Naive thymus-derived CD4-positive, alpha-beta T cell (primary cell): ENCODE results near the gene CTH. TPM values are rescaled to one million over a fixed set of nuclear protein-coding genes. Genes with fewer than 3 reads are reported as not detected.
"Not testable (repeated sequence)": the region's sequence is repeated elsewhere in the genome, so short reads cannot be mapped to it uniquely, and the experiment has no call there.

Experiments used
- ATAC-seq: fragments of 150-1000 bp; cut with Tn5 transposase; 2 replicates; pipeline ENCODE4 v1.10.0; 2021; ENCODE audit warnings: mild to moderate bottlenecking, moderate library complexity
- CTCF ChIA-PET: fragments of 350-600 bp; sonication (Branson Sonifier 250); formaldehyde crosslinking; loops from one replicate; lab custom pipeline; 2021; ENCODE audit warnings: antibody characterized with exemption; lab: Charles Lee
- POLR2A ChIA-PET: fragments of 350-600 bp; sonication (Branson Sonifier 250); formaldehyde crosslinking; loops from one replicate; lab custom pipeline; 2021; ENCODE audit warnings: antibody characterized with exemption, inconsistent platforms; lab: Charles Lee
- DNase-seq, 9 donors: peaks; one replicate each; pipeline versions ENCODE4 v3.0.0 to v3.0.0-alpha.2; 2020 to 2022; ENCODE audit warnings: mixed read lengths in 1 of 9
- H3K27ac ChIP-seq: one replicate; pipeline ENCODE4 v1.7.0; 2013; ENCODE audit warnings: mild to moderate bottlenecking, low read depth, low read length, moderate library complexity
- H3K27me3 ChIP-seq, 2 donors: one replicate each; pipeline ENCODE4 v1.7.0; 2013; ENCODE audit warnings: low read length in 2 of 2, mild to moderate bottlenecking in 2 of 2, moderate library complexity in 2 of 2; ENCODE audit not compliant: control insufficient read depth in 2 of 2, insufficient read depth in 2 of 2
- H3K36me3 ChIP-seq, 3 experiments: 1 replicate in 2 of 3; 2 replicates in 1 of 3; pipeline ENCODE4 v1.7.0; 2013; ENCODE audit warnings: low read length in 3 of 3, mild to moderate bottlenecking in 3 of 3, moderate library complexity in 1 of 3; ENCODE audit not compliant: insufficient read depth in 3 of 3, control insufficient read depth in 2 of 3
- H3K4me1 ChIP-seq, 2 donors: one replicate each; pipeline ENCODE4 v1.7.0; 2013; ENCODE audit warnings: low read length in 2 of 2, mild to moderate bottlenecking in 2 of 2, moderate library complexity in 1 of 2; ENCODE audit not compliant: control insufficient read depth in 2 of 2, insufficient read depth in 2 of 2
- H3K4me3 ChIP-seq: 2 replicates; pipeline ENCODE4 v1.7.0; 2013; ENCODE audit warnings: mild to moderate bottlenecking, low read length
- H3K9me3 ChIP-seq, 3 experiments: 1 replicate in 2 of 3; 2 replicates in 1 of 3; pipeline ENCODE4 v1.7.0; 2013; ENCODE audit warnings: low read length in 3 of 3; ENCODE audit not compliant: control insufficient read depth in 2 of 3
- H3K27ac Mint-ChIP-seq, 9 donors: one replicate each; pipeline ENCODE4 v1.8.0; 2020 to 2022; ENCODE audit warnings: mixed read lengths in 9 of 9, mild to moderate bottlenecking in 8 of 9, moderate library complexity in 5 of 9, inconsistent platforms in 2 of 9
- H3K27me3 Mint-ChIP-seq, 5 donors: one replicate each; pipeline ENCODE4 v1.8.0; 2021 to 2022; ENCODE audit warnings: mixed read lengths in 5 of 5, mild to moderate bottlenecking in 1 of 5
- H3K36me3 Mint-ChIP-seq, 5 donors: one replicate each; pipeline ENCODE4 v1.8.0; 2020 to 2022; ENCODE audit warnings: mixed read lengths in 5 of 5, mild to moderate bottlenecking in 3 of 5, inconsistent platforms in 1 of 5
- H3K4me1 Mint-ChIP-seq, 7 donors: one replicate each; pipeline ENCODE4 v1.8.0; 2020 to 2022; ENCODE audit warnings: mixed read lengths in 7 of 7, mild to moderate bottlenecking in 3 of 7, inconsistent platforms in 1 of 7
- H3K4me3 Mint-ChIP-seq, 10 donors: one replicate each; pipeline ENCODE4 v1.8.0; 2020 to 2022; ENCODE audit warnings: mild to moderate bottlenecking in 10 of 10, mixed read lengths in 10 of 10, moderate library complexity in 6 of 10, inconsistent platforms in 2 of 10
- H3K9me3 Mint-ChIP-seq, 11 donors: one replicate each; pipeline ENCODE4 v1.8.0; 2020 to 2022; ENCODE audit warnings: mixed read lengths in 11 of 11, mild to moderate bottlenecking in 4 of 11, inconsistent platforms in 1 of 11, moderate library complexity in 1 of 11
- intact Hi-C, 2 donors: fragments of 100-400 bp; cut with micrococcal nuclease; formaldehyde crosslinking; loops; one replicate each; pipeline ENCODE4 v1.15.1; 2023
- polyA plus RNA-seq, 2 donors: library from polyadenylated mRNA; unstranded; fragments of 300-500 nt; fragmentation: Illumina TruSeq; gene quantifications; one replicate each; pipeline ENCODE4 v1.2.3, GENCODE V29; 2021
- total RNA-seq, 6 experiments: library from RNA in 5 of 6; stranded (reverse) in 5 of 6; gene quantifications; 1 replicate in 5 of 6; 2 replicates in 1 of 6; pipeline ENCODE4 v1.2.3 and lab custom pipeline; 2021 to 2026

CTH gene
- total and polyA plus RNA-seq, 7 experiments from 2014 or later = 2.6 to 7.1 (median 3.5) TPM

DNA sequence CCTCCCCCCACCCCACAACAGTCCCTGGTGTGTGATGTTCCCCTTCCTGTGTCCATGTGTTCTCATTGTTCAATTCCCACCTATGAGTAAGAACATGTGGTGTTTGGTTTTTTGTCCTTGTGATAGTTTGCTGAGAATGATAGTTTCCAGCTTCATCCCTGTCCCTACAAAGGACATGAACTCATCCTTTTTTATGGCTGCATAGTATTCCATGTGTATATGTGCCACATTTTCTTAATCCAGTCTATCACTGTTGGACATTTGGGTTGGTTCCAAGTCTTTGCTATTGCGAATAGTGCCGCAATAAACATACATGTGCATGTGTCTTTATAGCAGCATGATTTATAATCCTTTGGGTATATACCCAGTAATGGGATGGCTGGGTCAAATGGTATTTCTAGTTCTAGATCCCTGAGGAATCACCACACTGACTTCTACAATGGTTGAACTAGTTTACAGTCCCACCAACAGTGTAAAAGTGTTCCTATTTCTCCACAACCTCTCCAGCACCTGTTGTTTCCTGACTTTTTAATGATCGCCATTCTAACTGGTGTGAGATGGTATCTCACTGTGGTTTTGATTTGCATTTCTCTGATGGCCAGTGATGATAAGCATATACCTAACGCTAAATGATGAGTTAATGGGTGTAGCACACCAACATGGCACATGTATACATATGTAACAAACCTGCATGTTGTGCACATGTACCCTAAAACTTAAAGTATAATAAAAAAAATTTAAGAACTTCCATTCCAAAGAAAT is 8.1 kb downstream of the CTH start:
- intact Hi-C loops, CTCF ChIA-PET, H3K27ac Mint-ChIP-seq: not testable (repeated sequence)

GRCh38 chr1:70420320-70420719 is 9.3 kb downstream of the CTH start:
- Histone ChIP-seq H3K27me3 (no peaks in the 10 kb centered on the region), H3K27ac (no peak overlapping the region), H3K9me3 (no peaks in the 10 kb centered on the region), H3K4me1 (no peaks in the 10 kb centered on the region), H3K36me3 (peaks cover 0 to 5% (median 0%) of the 10 kb centered on the region in 3 experiments), H3K4me3 (no peak overlapping the region)
- ChIA-PET CTCF (no interaction called here), POLR2A (interaction anchor here (1.1 kb wide), 1 partner anchor 9 kb away, joined by 4 read pairs; the partner anchor contains the start of gene CTH)
- intact Hi-C loops = no loop called here
- no peaks in the 10 kb centered on the region for H3K4me1 Mint-ChIP-seq
- no peak overlapping the region for H3K4me3 Mint-ChIP-seq
- H3K27me3 Mint-ChIP-seq = no peaks in the 10 kb centered on the region
- no peak for ATAC-seq
- no peak overlapping the region for H3K27ac Mint-ChIP-seq
- H3K36me3 Mint-ChIP-seq = peaks cover 0 to 24% (median 10%) of the 10 kb centered on the region in 5 donors
- no peaks in the 10 kb centered on the region for H3K9me3 Mint-ChIP-seq
- no peak for DNase-seq

More for the DNA sequence above, 8.1 kb downstream of the CTH start:
- H3K4me3 Mint-ChIP-seq, H3K27me3 Mint-ChIP-seq, H3K27ac ChIP-seq, H3K4me1 ChIP-seq, H3K4me3 ChIP-seq, POLR2A ChIA-PET, H3K9me3 ChIP-seq, H3K4me1 Mint-ChIP-seq, DNase-seq, H3K9me3 Mint-ChIP-seq, ATAC-seq, H3K27me3 ChIP-seq, H3K36me3 ChIP-seq: not testable (repeated sequence)
- peaks cover 0 to 21% (median 10%) of the 10 kb centered on the region in 5 donors for H3K36me3 Mint-ChIP-seq

DNA sequence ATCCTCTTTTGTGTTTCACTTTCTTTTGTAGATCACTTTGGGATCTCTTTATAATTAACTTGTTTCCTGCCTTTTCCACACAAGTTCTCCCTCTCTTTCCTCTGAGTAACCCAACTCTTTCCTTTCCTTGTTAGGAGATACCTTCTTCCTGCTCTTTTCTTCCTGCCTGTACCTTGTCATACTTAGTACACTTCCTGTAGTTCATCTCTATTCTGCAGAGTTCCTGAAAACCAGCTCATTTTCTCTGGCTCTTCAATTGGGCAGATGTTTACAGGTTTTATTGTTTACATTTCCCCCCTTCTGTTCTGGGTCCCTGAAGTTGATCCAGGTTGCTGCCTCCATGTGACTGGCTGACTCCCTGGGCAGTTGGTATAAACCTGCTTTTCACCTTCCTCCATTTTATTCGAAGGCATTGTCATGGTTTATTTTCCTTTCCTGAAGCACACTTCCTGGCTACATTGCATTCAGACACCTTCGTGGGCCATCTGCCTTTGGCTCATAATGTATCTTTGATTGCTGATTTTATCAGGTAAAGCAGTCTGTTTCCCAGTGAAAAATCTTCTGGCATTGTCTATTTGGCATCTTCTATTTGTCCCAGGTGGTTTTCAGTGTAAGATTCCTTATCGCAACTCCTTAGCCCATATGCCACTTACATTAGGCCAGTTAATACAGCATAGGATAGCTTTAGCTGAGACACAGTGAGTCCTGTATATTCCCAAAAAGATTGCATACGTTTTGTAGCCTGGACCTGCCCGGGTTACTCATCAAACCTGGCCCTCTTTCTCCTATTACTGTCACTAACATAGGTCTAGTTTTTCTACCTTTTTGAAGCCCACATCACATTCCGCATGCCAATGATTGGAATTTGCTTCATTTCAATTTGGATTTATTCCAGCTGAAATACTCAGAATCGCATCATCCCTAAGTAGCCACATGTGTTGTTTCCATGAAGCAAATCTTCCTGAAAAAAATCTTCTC is 15.4 kb downstream of the CTH start:
- H3K27me3 Mint-ChIP-seq = no peaks in the 10 kb centered on the region
- intact Hi-C loops = no loop called here
- no peaks in the 10 kb centered on the region for H3K9me3 ChIP-seq
- H3K4me3 Mint-ChIP-seq = peak overlapping the region in 1 of 10 donors; percentile 6
- H3K36me3 ChIP-seq = no peaks in the 10 kb centered on the region
- H3K4me3 ChIP-seq = no peak overlapping the region
- H3K27ac ChIP-seq = no peak overlapping the region
- DNase-seq (no peak), ATAC-seq (no peak)
- ChIA-PET CTCF (no interaction called here), POLR2A (no interaction called here)
- H3K27ac Mint-ChIP-seq = peak overlapping the region in 1 of 9 donors; percentile 51
- H3K4me1 ChIP-seq = no peaks in the 10 kb centered on the region
- H3K36me3 Mint-ChIP-seq = peaks cover 0 to 37% (median 24%) of the 10 kb centered on the region in 5 donors
- H3K27me3 ChIP-seq = no peaks in the 10 kb centered on the region
- no peaks in the 10 kb centered on the region for H3K9me3 Mint-ChIP-seq
- peaks cover 0 to 11% (median 0%) of the 10 kb centered on the region in 7 donors for H3K4me1 Mint-ChIP-seq

DNA sequence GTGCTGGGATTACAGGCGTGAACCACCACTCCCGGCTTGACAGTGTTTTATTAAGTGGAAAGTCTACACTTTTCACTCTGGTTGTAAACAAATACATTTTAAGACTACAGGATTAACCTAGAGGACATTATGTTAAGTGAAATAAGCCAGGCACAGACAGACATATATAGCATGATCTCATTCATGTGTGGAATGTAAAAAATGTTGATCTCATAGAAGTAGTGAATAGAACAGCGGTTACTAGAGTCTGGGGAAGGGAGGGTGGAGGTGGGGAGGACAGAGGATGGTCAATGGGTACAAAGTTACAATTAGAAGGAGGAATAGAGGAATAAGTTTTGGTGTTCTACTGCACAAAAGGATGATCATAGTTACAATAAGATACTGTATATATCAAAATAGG is 16.9 kb downstream of the CTH start:
- intact Hi-C loops = no loop called here
- Mint-ChIP-seq H3K27ac (no peak overlapping the region), H3K4me3 (no peak overlapping the region), H3K4me1 (peaks cover 0 to 11% (median 0%) of the 10 kb centered on the region in 7 donors), H3K9me3 (no peaks in the 10 kb centered on the region), H3K27me3 (no peaks in the 10 kb centered on the region), H3K36me3 (peaks cover 3 to 43% (median 33%) of the 10 kb centered on the region in 5 donors)
- H3K27ac ChIP-seq = no peak overlapping the region
- H3K27me3 ChIP-seq = no peaks in the 10 kb centered on the region
- no peaks in the 10 kb centered on the region for H3K9me3 ChIP-seq
- no peak for DNase-seq
- H3K4me1 ChIP-seq = no peaks in the 10 kb centered on the region
- H3K36me3 ChIP-seq = no peaks in the 10 kb centered on the region
- ChIA-PET CTCF (no interaction called here), POLR2A (no interaction called here)
- no peak overlapping the region for H3K4me3 ChIP-seq
- ATAC-seq = no peak

DNA sequence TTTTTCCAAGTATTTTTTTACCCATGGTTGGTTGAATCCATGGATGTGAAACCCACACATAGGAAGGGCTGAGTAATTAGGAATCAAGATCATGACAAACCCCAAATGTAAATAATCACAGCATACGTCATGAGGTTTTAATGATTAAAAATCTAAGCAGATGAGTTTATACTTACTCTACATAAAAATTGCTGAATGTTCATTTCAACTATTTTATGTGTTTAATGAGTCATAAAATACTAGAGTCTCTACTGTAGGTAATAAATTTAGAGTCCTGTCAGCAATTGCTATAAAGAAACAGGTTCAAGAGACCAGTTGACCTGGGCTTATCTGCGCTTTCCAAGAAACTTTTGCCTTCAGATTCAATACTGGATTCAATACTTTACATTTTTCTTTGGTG is 18.2 kb downstream of the CTH start:
- Mint-ChIP-seq H3K36me3 (peaks cover 8 to 45% (median 39%) of the 10 kb centered on the region in 5 donors), H3K4me1 (peaks cover 0 to 11% (median 0%) of the 10 kb centered on the region in 7 donors)
- DNase-seq = no peak

GRCh38 chr1:70429757-70430156 is 18.7 kb downstream of the CTH start:
- Histone ChIP-seq H3K36me3 (no peaks in the 10 kb centered on the region), H3K27me3 (no peaks in the 10 kb centered on the region), H3K9me3 (no peaks in the 10 kb centered on the region), H3K27ac (no peak overlapping the region), H3K4me1 (no peaks in the 10 kb centered on the region), H3K4me3 (no peak overlapping the region)
- Mint-ChIP-seq H3K36me3 (peaks cover 8 to 44% (median 39%) of the 10 kb centered on the region in 5 donors), H3K4me3 (no peak overlapping the region), H3K4me1 (peaks cover 0 to 11% (median 0%) of the 10 kb centered on the region in 7 donors), H3K9me3 (no peaks in the 10 kb centered on the region), H3K27me3 (no peaks in the 10 kb centered on the region), H3K27ac (no peak overlapping the region)
- ChIA-PET POLR2A (no interaction called here), CTCF (no interaction called here)
- ATAC-seq (no peak), DNase-seq (no peak)
- intact Hi-C loops = no loop called here

More for the DNA sequence above, 18.2 kb downstream of the CTH start:
- no peaks in the 10 kb centered on the region for H3K36me3 ChIP-seq
- no peak overlapping the region for H3K27ac Mint-ChIP-seq
- H3K9me3 Mint-ChIP-seq = no peaks in the 10 kb centered on the region
- no peak overlapping the region for H3K4me3 Mint-ChIP-seq
- no peaks in the 10 kb centered on the region for H3K27me3 Mint-ChIP-seq
- intact Hi-C loops = no loop called here
- ATAC-seq = no peak
- POLR2A ChIA-PET = no interaction called here
- no peak overlapping the region for H3K4me3 ChIP-seq
- H3K27ac ChIP-seq = no peak overlapping the region
- H3K27me3 ChIP-seq = no peaks in the 10 kb centered on the region
- CTCF ChIA-PET = no interaction called here
- no peaks in the 10 kb centered on the region for H3K9me3 ChIP-seq
- H3K4me1 ChIP-seq = no peaks in the 10 kb centered on the region
